Transverse colon (tissue), 4 donors: Measurements from ENCODE around the gene LMOD3.

Experiments used
- CTCF ChIP-seq, 5 experiments: fragments of 200-600 bp in 3 of 5; fragments of 450-650 bp in 2 of 5; sonication (generic) in 3 of 5; IDR thresholded peaks; 1 replicate in 2 of 5; 2 replicates in 3 of 5; pipeline ENCODE4 v1.5.1; 2016 to 2017; ENCODE audit warnings: antibody characterized with exemption in 5 of 5, inconsistent platforms in 3 of 5, mild to moderate bottlenecking in 2 of 5, moderate library complexity in 1 of 5
- EP300 ChIP-seq: sonication (generic); formaldehyde crosslinking; IDR thresholded peaks from one replicate; pipeline ENCODE4 v1.6.1; 2017; ENCODE audit warnings: antibody characterized with exemption, low read depth
- POLR2AphosphoS5 ChIP-seq, 3 donors: sonication (generic); formaldehyde crosslinking; IDR thresholded peaks; one replicate each; pipeline ENCODE4 v1.6.1; 2016; ENCODE audit warnings: antibody characterized with exemption in 3 of 3

- TF ChIP-seq POLR2AphosphoS5 (IDR thresholded peaks at IDR 0.05) = no peak
- TF ChIP-seq EP300 = no peak
- no peak for TF ChIP-seq CTCF (IDR thresholded peaks at IDR 0.05)
Observed at GRCh38 chr3:69142090-69142489, 19.7 kb upstream of the LMOD3 start.
